ENCODE data around the gene SLC2A6.

The SLC2A6 gene, protein sequence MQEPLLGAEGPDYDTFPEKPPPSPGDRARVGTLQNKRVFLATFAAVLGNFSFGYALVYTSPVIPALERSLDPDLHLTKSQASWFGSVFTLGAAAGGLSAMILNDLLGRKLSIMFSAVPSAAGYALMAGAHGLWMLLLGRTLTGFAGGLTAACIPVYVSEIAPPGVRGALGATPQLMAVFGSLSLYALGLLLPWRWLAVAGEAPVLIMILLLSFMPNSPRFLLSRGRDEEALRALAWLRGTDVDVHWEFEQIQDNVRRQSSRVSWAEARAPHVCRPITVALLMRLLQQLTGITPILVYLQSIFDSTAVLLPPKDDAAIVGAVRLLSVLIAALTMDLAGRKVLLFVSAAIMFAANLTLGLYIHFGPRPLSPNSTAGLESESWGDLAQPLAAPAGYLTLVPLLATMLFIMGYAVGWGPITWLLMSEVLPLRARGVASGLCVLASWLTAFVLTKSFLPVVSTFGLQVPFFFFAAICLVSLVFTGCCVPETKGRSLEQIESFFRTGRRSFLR

GRCh38 chr9:133478851-133479711 lies at the start of gene SLC2A6:
Gene SLC2A6, minus strand, starts transcription at chr9:133479099. Its CDS starts 40 bp downstream, at chr9:133479059.
- FAIRE-seq (no peak), DNase-seq (ENCODE audit: insufficient read length, low spot score) (peak; percentile 99)
- peak; percentile 81 for TF ChIP-seq POLR2A (IDR thresholded peaks at IDR 0.05; ENCODE audit: low read depth, low read length)

GRCh38 chr9:133528001-133528875 lies 49.3 kb upstream of the SLC2A6 start:
- TF ChIP-seq POLR2A (IDR thresholded peaks at IDR 0.05; ENCODE audit: low read depth, low read length): no peak
- FAIRE-seq (no peak), DNase-seq (ENCODE audit: insufficient read length, low spot score) (no peak)

GRCh38 chr9:133527444-133527920 lies 48.6 kb upstream of the SLC2A6 start:
- FAIRE-seq (no peak), DNase-seq (ENCODE audit: insufficient read length, low spot score) (no peak)
- TF ChIP-seq POLR2A (IDR thresholded peaks at IDR 0.05; ENCODE audit: low read depth, low read length): no peak

DNA sequence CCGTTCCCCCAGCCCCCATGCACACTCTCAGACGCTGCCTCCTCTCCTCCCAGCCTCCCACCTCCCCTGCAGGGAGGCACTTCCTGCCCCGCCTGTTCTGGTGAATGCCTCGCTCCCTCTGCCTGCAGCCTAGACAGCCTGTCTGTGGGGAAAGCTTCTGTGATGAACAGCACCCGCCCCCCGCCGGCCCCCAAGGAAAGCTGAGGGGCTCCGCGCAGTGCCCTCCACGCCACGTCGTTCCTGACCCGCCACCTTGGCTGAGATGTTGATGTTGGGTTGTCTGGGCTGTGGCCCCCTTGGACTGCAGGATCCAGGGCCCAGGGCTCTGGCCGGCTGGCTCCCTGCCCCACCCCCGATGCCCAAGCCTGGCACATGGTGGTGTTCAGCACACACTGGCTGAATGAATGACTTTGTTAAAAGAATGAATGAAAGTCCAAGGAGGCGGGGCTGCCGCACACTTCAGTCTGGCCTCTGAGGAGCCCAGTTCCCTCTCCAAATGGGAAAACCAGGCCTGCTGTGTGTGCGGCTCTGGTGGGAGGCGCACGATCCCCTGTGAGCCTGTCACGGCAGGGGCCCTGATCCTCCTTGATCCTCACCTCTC lies 47.9 kb upstream of the SLC2A6 start:
- FAIRE-seq (no peak), DNase-seq (ENCODE audit: insufficient read length, low spot score) (no peak)
- no peak; the same call in 1 of the 2 replicates for TF ChIP-seq POLR2A (IDR thresholded peaks at IDR 0.05; ENCODE audit: low read depth, low read length)

DNA sequence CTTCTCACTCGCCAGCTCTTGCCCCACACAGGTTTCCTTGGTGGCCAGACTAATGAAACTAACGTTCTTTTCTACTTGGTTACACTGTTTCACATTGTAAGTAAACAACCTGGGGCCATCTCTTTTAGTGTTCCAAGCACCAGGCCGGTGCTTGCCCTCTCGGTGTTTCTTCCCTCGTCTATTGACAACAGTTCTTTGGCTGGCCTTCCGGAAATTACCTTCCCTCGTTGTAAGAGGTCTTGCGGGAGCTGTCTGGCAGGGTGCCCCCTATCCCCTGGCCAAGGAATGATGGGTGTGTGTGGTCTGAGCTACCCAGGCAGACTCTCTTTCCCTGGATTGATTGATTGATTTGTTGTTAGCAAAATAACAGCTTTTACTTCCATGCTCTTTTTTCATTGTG lies 46.8 kb upstream of the SLC2A6 start:
- TF ChIP-seq POLR2A (IDR thresholded peaks at IDR 0.05; ENCODE audit: low read depth, low read length): no peak
- FAIRE-seq (no peak), DNase-seq (ENCODE audit: insufficient read length, low spot score) (no peak)

DNA sequence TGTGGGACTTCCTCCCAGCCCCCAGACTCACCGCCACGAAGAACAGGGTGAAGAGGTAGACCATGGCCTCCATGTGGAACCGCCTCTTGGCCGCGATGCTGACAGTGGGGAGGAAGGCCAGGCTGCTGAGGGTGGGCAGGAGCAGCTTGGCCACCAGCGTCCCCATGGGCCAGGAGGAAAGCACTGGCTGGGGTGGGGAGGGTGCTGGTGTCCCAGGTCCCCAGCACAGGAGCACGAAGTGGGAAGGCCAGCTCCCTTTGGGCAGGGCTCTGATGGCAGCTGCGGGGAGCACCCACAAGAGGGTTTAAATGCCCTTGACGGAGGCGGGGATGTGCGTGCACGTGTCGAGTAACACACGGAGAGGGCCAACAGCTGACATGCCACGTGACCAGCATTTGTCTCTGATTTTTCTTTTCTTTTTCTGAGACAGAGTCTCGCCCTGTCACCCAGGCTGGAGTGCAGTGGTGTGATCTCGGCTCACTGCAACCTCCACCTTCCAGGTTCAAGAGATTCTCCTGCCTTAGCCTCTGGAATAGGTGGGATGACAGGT lies 45.9 kb upstream of the SLC2A6 start, which contains the start of gene MYMK:
Gene MYMK (minus strand): TSS at position 281 of the 550 bp plus-strand sequence. CDS start 115 bp downstream, at position 166.
- TF ChIP-seq POLR2A (IDR thresholded peaks at IDR 0.05; ENCODE audit: low read depth, low read length): no peak
- FAIRE-seq (no peak), DNase-seq (ENCODE audit: insufficient read length, low spot score) (no peak)

DNA sequence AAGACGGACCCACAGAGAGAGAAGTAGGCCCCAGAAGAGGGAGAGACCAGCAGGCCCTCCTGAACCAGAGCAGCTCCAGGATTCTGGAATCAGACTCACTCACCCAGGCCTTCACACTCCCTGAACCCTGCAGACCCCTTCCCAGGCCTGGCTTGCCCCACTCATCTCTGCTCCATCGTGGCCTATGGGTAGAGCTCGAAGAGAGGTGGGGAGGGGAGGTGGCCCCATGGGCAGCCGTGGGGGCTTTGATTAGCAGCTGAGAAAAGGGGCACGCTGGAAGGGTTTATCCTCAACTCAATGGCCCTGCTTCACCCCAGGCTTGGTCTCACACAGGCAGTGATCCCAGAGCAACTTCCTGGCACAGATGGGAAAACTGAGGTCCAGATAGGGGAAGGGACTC lies 45.2 kb upstream of the SLC2A6 start:
- DNase-seq (ENCODE audit: insufficient read length, low spot score): no peak
- no peak for TF ChIP-seq POLR2A (IDR thresholded peaks at IDR 0.05; ENCODE audit: low read depth, low read length)
- FAIRE-seq: no peak

GRCh38 chr9:133523106-133523505 lies 44.2 kb upstream of the SLC2A6 start:
- TF ChIP-seq POLR2A (IDR thresholded peaks at IDR 0.05; ENCODE audit: low read depth, low read length): no peak
- DNase-seq (ENCODE audit: insufficient read length, low spot score) (no peak), FAIRE-seq (no peak)

GRCh38 chr9:133522073-133522910 lies 43.4 kb upstream of the SLC2A6 start:
- no peak for TF ChIP-seq POLR2A (IDR thresholded peaks at IDR 0.05; ENCODE audit: low read depth, low read length)
- FAIRE-seq: no peak

DNA sequence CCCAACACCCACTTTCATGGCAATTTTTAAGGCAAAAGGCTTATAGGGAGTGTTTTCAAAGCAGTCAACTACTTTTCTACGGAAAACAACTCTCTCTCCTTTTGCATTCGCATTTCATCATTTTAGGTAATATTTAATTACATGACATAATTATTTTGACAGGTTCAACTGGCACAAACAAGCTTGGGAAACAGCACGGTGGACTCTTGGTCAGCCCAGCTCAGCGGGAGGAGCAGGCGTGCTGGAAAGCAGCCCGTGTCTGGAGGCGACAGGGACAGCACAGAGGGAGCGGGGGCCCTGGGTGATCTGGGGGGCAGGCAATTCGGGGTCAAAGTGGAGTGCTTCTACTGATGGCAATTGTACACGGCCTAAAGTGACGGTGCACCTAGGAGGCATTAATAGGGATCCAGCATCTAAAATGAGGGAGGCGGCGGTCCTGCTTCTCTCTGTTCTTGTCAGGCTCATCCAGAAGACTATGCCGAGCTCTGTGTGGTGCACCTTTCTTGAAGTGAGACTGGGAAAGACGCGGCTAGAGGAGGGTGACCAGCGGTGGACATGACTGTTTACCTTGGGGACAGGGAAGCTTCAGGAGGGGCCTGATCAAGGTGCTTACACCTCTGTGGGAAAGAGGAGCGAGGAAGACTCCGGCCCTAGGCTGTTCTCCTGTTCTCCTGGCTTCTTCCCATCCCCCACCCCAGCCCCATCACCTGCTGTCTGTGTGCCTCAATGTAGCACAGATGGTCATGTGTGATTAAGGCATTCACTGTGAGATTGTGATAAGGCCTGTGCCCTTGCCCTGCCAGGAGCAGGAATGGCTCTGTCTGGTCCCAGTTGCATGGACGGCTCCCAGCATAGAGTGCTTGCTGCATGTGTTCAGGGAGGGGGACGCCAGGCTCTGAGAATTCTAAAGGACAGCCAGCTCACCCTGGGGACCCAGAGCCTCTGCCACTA lies 42.5 kb upstream of the SLC2A6 start:
- no peak for TF ChIP-seq POLR2A (IDR thresholded peaks at IDR 0.05; ENCODE audit: low read depth, low read length)
- FAIRE-seq (no peak), DNase-seq (ENCODE audit: insufficient read length, low spot score) (no peak)

More at GRCh38 chr9:133522073-133522910, 43.4 kb upstream of the SLC2A6 start:
- no peak for DNase-seq (ENCODE audit: insufficient read length, low spot score)
